Keratinocyte (primary cell): ENCODE data around the gene STEAP1B. TPM values are rescaled to one million over a fixed set of nuclear protein-coding genes. Genes with fewer than 3 reads are reported as not detected.

Experiments used
- DNase-seq: peaks from one replicate; pipeline ENCODE4 v3.0.0-alpha.2; 2011; ENCODE audit warnings: low read depth, missing footprints, low spot score
- FAIRE-seq: peaks from 2 replicates; lab custom pipeline; 2011; peaks lifted over from hg19 to GRCh38; lab: Jason Lieb, UNC
- H2AFZ ChIP-seq: 2 replicates; pipeline ENCODE4 v1.6.0; 2012; ENCODE audit warnings: low read length, control low read depth, inconsistent platforms; ENCODE audit not compliant: control insufficient read depth
- H3K27ac ChIP-seq: 2 replicates; pipeline ENCODE4 v1.5.1; 2011; ENCODE audit warnings: low read length; ENCODE audit not compliant: control insufficient read depth, insufficient read depth
- H3K27me3 ChIP-seq: 3 replicates; pipeline ENCODE4 v1.6.0; 2011; ENCODE audit warnings: low read length; ENCODE audit not compliant: control insufficient read depth, insufficient read depth; ENCODE audit errors: extremely low read depth
- H3K36me3 ChIP-seq, 2 experiments: 2 replicates in 1 of 2; 3 replicates in 1 of 2; pipeline ENCODE4 v1.5.1; 2011; ENCODE audit warnings: low read length in 2 of 2, mild to moderate bottlenecking in 1 of 2; ENCODE audit not compliant: control insufficient read depth in 2 of 2, insufficient read depth in 2 of 2; ENCODE audit errors: extremely low read depth in 1 of 2
- H3K4me1 ChIP-seq: 3 replicates; pipeline ENCODE4 v1.5.1; 2011; ENCODE audit warnings: low read length; ENCODE audit not compliant: control insufficient read depth, insufficient read depth; ENCODE audit errors: extremely low read depth
- H3K4me2 ChIP-seq: 3 replicates; pipeline ENCODE4 v1.6.0; 2011; ENCODE audit warnings: low read depth, low read length; ENCODE audit not compliant: control insufficient read depth, insufficient read depth; ENCODE audit errors: extremely low read depth
- H3K4me3 ChIP-seq, 3 experiments: fragments of 200-600 bp in 1 of 3; sonication (generic) in 1 of 3; 2 replicates in 2 of 3; 3 replicates in 1 of 3; pipeline ENCODE4 v1.5.1; 2011 to 2016; ENCODE audit warnings: low read length in 3 of 3, mild to moderate bottlenecking in 3 of 3, control low read depth in 2 of 3, inconsistent platforms in 1 of 3, low read depth in 1 of 3, mixed read lengths in 1 of 3, mixed run types in 1 of 3, moderate library complexity in 1 of 3; ENCODE audit not compliant: control insufficient read depth in 2 of 3, insufficient read depth in 2 of 3; ENCODE audit errors: extremely low read depth in 1 of 3
- H3K79me2 ChIP-seq: 2 replicates; pipeline ENCODE4 v1.6.0; 2012; ENCODE audit warnings: low read length; ENCODE audit not compliant: control insufficient read depth, insufficient read depth
- H3K9ac ChIP-seq: 3 replicates; pipeline ENCODE4 v1.6.0; 2011; ENCODE audit warnings: low read length; ENCODE audit not compliant: control insufficient read depth, insufficient read depth; ENCODE audit errors: extremely low read depth
- H3K9me1 ChIP-seq: 3 replicates; pipeline ENCODE4 v1.6.0; 2011; ENCODE audit warnings: low read length; ENCODE audit not compliant: control insufficient read depth, insufficient read depth; ENCODE audit errors: extremely low read depth
- H3K9me3 ChIP-seq: 2 replicates; pipeline ENCODE4 v1.5.1; 2012; ENCODE audit warnings: low read depth, low read length; ENCODE audit not compliant: control insufficient read depth
- H4K20me1 ChIP-seq: 3 replicates; pipeline ENCODE4 v1.6.0; 2011; ENCODE audit warnings: low read length; ENCODE audit not compliant: control insufficient read depth, insufficient read depth; ENCODE audit errors: extremely low read depth
- CTCF ChIP-seq, 3 experiments: IDR thresholded peaks in 1 of 3; conservative IDR thresholded peaks in 1 of 3; optimal IDR thresholded peaks in 1 of 3; 2 replicates in 2 of 3; 3 replicates in 1 of 3; pipeline versions ENCODE3 to v1.5.1; 2011; ENCODE audit warnings: low read length in 3 of 3, mild to moderate bottlenecking in 3 of 3, moderate library complexity in 2 of 3, control low read depth in 1 of 3, inconsistent platforms in 1 of 3; ENCODE audit not compliant: insufficient read depth in 2 of 3; ENCODE audit errors: extremely low read depth in 1 of 3
- EZH2 ChIP-seq: IDR thresholded peaks from one replicate; pipeline ENCODE4 v1.6.1; 2012; ENCODE audit warnings: inconsistent platforms, mild to moderate bottlenecking, low read length, moderate library complexity
- dilution Hi-C: fragments of 300-500 bp; cut with MboI; formaldehyde crosslinking; loops from one replicate; pipeline ENCODE4 v1.7.0; 2020; ENCODE audit warnings: low sequenced_read_pairs; ENCODE audit not compliant: extremely low pct_ligation_motif_present
- polyA plus RNA-seq, 5 experiments: library from polyadenylated mRNA; depleted of rRNA in 3 of 5; stranded (reverse) in 3 of 5; stranded (forward) in 1 of 5; unstranded in 1 of 5; fragments of >200 nt; gene quantifications; 1 replicate in 1 of 5; 2 replicates in 3 of 5; 3 replicates in 1 of 5; pipeline versions ENCODE4 v1.2.1 to v1.2.3, GENCODE V29; 2011 to 2012; ENCODE audit warnings: missing spikeins in 2 of 5, low read depth in 1 of 5, low replicate concordance in 1 of 5

STEAP1B gene
- polyA plus RNA-seq, 1 donor (not counting 4 experiments of a cell fraction or from before 2014, with no cell fraction given): 18.9 TPM

GRCh38 chr7:22442882-22443369 lies 57.1 kb downstream of the STEAP1B start:
- Histone ChIP-seq H3K27me3 (no peaks in the 10 kb centered on the region), H3K9ac (no peak overlapping the region), H4K20me1 (no peaks in the 10 kb centered on the region), H3K27ac (no peak overlapping the region), H3K9me1 (no peaks in the 10 kb centered on the region), H3K9me3 (no peaks in the 10 kb centered on the region), H3K36me3 (no peaks in the 10 kb centered on the region), H2AFZ (no peak overlapping the region), H3K4me1 (peaks cover 5% of the 10 kb centered on the region), H3K4me3 (no peak overlapping the region), H3K4me2 (no peak overlapping the region), H3K79me2 (no peaks in the 10 kb centered on the region)
- TF ChIP-seq CTCF (optimal IDR thresholded peaks at IDR 0.05 in 1 of 3, IDR thresholded peaks at IDR 0.05 in 1 of 3, conservative IDR thresholded peaks at IDR 0.05 in 1 of 3; ENCODE audit: extremely low read depth in 1 of 3, insufficient read depth in 2 of 3, low read length in 3 of 3): no peak
- TF ChIP-seq EZH2: no peak
- FAIRE-seq (no peak), DNase-seq (no peak)
- dilution Hi-C loops: no loop called here

DNA sequence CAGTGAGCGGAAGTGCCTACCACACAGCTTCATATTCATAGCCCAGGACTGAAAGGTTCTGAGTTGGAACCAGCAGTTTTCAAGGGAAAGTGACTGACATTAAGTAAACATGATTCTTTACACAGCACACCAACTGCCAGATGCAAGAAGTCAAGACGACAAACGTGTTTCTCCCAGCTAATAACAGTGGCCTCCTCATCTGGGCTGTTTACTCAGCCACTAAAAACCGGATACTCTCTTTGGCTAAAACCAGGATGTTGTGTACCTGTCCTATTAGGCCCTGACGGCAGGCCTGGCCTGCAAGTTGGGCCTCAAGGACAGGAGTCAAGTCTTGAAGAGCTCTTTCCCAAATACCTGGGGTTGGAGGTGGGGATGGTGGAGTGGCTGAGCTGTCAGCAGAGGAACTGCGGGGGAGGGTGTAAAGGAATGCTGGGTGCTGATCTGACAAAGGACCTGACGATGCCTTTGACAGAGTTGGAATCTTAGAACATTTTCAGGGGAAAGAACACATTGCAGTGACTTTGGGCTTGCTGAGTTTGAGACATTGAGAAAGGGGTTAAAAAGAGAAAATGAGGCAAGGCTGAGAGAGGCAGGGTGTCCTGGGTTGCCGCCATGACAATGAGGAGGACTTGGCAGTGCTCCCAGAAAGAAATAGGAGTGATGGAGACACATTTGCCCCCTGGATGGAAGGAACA lies 57.7 kb downstream of the STEAP1B start:
- H3K79me2 ChIP-seq: no peaks in the 10 kb centered on the region
- no peaks in the 10 kb centered on the region for H4K20me1 ChIP-seq
- H3K4me2 ChIP-seq: no peak overlapping the region
- peaks cover 5% of the 10 kb centered on the region for H3K4me1 ChIP-seq
- no peak overlapping the region for H3K27ac ChIP-seq
- H3K4me3 ChIP-seq: no peak overlapping the region
- H3K9ac ChIP-seq: no peak overlapping the region
- H3K9me3 ChIP-seq: no peaks in the 10 kb centered on the region
- no peaks in the 10 kb centered on the region for H3K27me3 ChIP-seq
- dilution Hi-C loops: no loop called here
- no peaks in the 10 kb centered on the region for H3K9me1 ChIP-seq
- no peaks in the 10 kb centered on the region for H3K36me3 ChIP-seq
- DNase-seq: no peak
- FAIRE-seq: no peak
- H2AFZ ChIP-seq: no peak overlapping the region
- TF ChIP-seq CTCF (optimal IDR thresholded peaks at IDR 0.05 in 1 of 3, IDR thresholded peaks at IDR 0.05 in 1 of 3, conservative IDR thresholded peaks at IDR 0.05 in 1 of 3; ENCODE audit: extremely low read depth in 1 of 3, insufficient read depth in 2 of 3, low read length in 3 of 3): no peak
- no peak for TF ChIP-seq EZH2
